Large intestine (tissue), 3 donors: ENCODE measurements around the gene RFNG. TPM values are rescaled to one million over a fixed set of nuclear protein-coding genes. Genes with fewer than 3 reads are reported as not detected.

Experiments
- DNase-seq, 2 donors: peaks; one replicate each; pipeline versions ENCODE4 v3.0.0 to v3.0.0-alpha.2; 2013
- H3K27ac ChIP-seq: one replicate; pipeline ENCODE4 v1.5.1; 2013; ENCODE audit warnings: low read length
- H3K27me3 ChIP-seq: 2 replicates; pipeline ENCODE4 v1.6.1; 2013; ENCODE audit warnings: low read length; ENCODE audit not compliant: control insufficient read depth, insufficient read depth
- H3K36me3 ChIP-seq: 2 replicates; pipeline ENCODE4 v1.6.1; 2013; ENCODE audit warnings: low read length; ENCODE audit not compliant: control insufficient read depth, insufficient read depth
- H3K4me1 ChIP-seq: one replicate; pipeline ENCODE4 v1.6.1; 2013; ENCODE audit warnings: low read length; ENCODE audit not compliant: control insufficient read depth, insufficient read depth
- H3K4me3 ChIP-seq: one replicate; pipeline ENCODE4 v1.5.1; 2013; ENCODE audit warnings: low read length
- H3K9me3 ChIP-seq: one replicate; pipeline ENCODE4 v1.6.1; 2013; ENCODE audit warnings: mild to moderate bottlenecking, low read depth, low read length, moderate library complexity; ENCODE audit not compliant: control insufficient read depth
- WGBS: methylation state at CpG from one replicate; pipeline ENCODE4 v1.1.5; 2013; ENCODE audit warnings: low lambda C conversion rate; ENCODE audit not compliant: insufficient coverage; 5-methylcytosine and 5-hydroxymethylcytosine counted together
- polyA plus RNA-seq: library from polyadenylated mRNA; unstranded; fragments of 120-200 nt; gene quantifications from one replicate; pipeline ENCODE4 v1.2.1, GENCODE V29; 2013

The RFNG gene
- polyA plus RNA-seq, 1 donor, result 42.1 TPM

GRCh38 chr17:82006468-82007227 is 45.0 kb downstream of the RFNG start:
- DNase-seq, result no peak
- no CpG with 5 or more reads among the region's 24 CpGs for WGBS
- Histone ChIP-seq H3K27ac (no peak overlapping the region), H3K4me1 (peaks cover 7% of the 10 kb centered on the region), H3K9me3 (no peaks in the 10 kb centered on the region), H3K36me3 (peaks cover 14% of the 10 kb centered on the region), H3K27me3 (no peaks in the 10 kb centered on the region), H3K4me3 (no peak overlapping the region)

- no peak overlapping the region for H3K27ac ChIP-seq
- peaks cover 15% of the 10 kb centered on the region for H3K4me1 ChIP-seq
- H3K27me3 ChIP-seq, result no peaks in the 10 kb centered on the region
- no peaks in the 10 kb centered on the region for H3K9me3 ChIP-seq
- H3K36me3 ChIP-seq, result peaks cover 10% of the 10 kb centered on the region
- DNase-seq, result no peak
- H3K4me3 ChIP-seq, result no peak overlapping the region
- WGBS, result no CpG with 5 or more reads among the region's 30 CpGs
Observed at GRCh38 chr17:82005701-82006348, 45.8 kb downstream of the RFNG start.

GRCh38 chr17:82004517-82005455 is 46.8 kb downstream of the RFNG start:
- H3K9me3 ChIP-seq, result no peaks in the 10 kb centered on the region
- no peak overlapping the region for H3K27ac ChIP-seq
- H3K36me3 ChIP-seq, result peaks cover 6% of the 10 kb centered on the region
- H3K4me3 ChIP-seq, result no peak overlapping the region
- no peak for DNase-seq
- peaks cover 25% of the 10 kb centered on the region for H3K4me1 ChIP-seq
- H3K27me3 ChIP-seq, result no peaks in the 10 kb centered on the region
- WGBS, result no CpG with 5 or more reads among the region's 41 CpGs

GRCh38 chr17:82003411-82004381 is 47.9 kb downstream of the RFNG start:
- Histone ChIP-seq H3K4me1 (peaks cover 25% of the 10 kb centered on the region), H3K27ac (no peak overlapping the region)

DNA sequence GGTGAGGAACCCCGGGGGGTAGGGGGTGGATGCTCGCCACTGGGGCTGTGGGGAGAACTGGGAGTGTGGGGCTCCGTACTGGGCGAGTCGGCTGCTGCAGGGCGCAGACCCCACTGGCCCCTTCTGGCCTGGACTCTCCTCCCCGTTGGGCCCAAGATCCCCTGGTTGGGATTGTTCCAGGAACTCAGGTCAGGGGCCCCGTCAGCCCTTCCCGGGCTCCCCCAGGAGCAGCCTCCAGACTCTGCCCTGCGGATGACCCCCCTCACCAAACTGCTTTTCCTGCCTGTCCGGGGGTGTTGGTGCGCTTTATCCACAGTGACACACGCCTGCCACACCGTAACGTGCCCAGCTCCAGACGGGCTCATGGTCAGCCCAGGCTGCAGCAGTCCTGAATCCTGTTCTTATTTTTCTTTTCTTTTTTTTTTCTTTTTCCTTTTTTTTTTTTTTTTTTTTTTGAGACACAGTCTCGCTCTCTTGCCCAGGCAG is 50.0 kb downstream of the RFNG start:
- WGBS, result 77% methylated on average over 5 of the region's 17 CpGs
- Histone ChIP-seq H3K4me1 (peaks cover 25% of the 10 kb centered on the region), H3K36me3 (peaks cover 9% of the 10 kb centered on the region), H3K27ac (peak overlapping the region; percentile 69), H3K27me3 (no peaks in the 10 kb centered on the region), H3K9me3 (no peaks in the 10 kb centered on the region), H3K4me3 (no peak overlapping the region)
- peak in 1 of 2 donors; percentile 46 for DNase-seq

More at GRCh38 chr17:82003411-82004381, 47.9 kb downstream of the RFNG start:
- WGBS, result no CpG with 5 or more reads among the region's 53 CpGs
- H3K27me3 ChIP-seq, result no peaks in the 10 kb centered on the region
- DNase-seq, result no peak
- H3K9me3 ChIP-seq, result no peaks in the 10 kb centered on the region
- H3K4me3 ChIP-seq, result no peak overlapping the region
- H3K36me3 ChIP-seq, result peaks cover 4% of the 10 kb centered on the region

GRCh38 chr17:82000803-82001570 is 50.6 kb downstream of the RFNG start:
- H3K4me3 ChIP-seq, result no peak overlapping the region
- no peaks in the 10 kb centered on the region for H3K9me3 ChIP-seq
- H3K27ac ChIP-seq, result peak overlapping the region; percentile 69
- peaks cover 11% of the 10 kb centered on the region for H3K36me3 ChIP-seq
- H3K4me1 ChIP-seq, result peaks cover 25% of the 10 kb centered on the region
- no peaks in the 10 kb centered on the region for H3K27me3 ChIP-seq
- peak; percentile 85 to 93 for DNase-seq
- no CpG with 5 or more reads among the region's 32 CpGs for WGBS

- peak overlapping the region; percentile 22 for H3K27ac ChIP-seq
- peaks cover 25% of the 10 kb centered on the region for H3K4me1 ChIP-seq
- H3K27me3 ChIP-seq, result no peaks in the 10 kb centered on the region
- peak in 1 of 2 donors; percentile 40 for DNase-seq
- H3K36me3 ChIP-seq, result peaks cover 18% of the 10 kb centered on the region
- H3K9me3 ChIP-seq, result no peaks in the 10 kb centered on the region
- H3K4me3 ChIP-seq, result no peak overlapping the region
- WGBS, result no CpG with 5 or more reads among the region's 36 CpGs
Observed at GRCh38 chr17:81999976-82000802, 51.4 kb downstream of the RFNG start.

GRCh38 chr17:81999587-81999975 is 52.0 kb downstream of the RFNG start:
- H3K27ac ChIP-seq, result no peak overlapping the region
- no peaks in the 10 kb centered on the region for H3K27me3 ChIP-seq
- H3K36me3 ChIP-seq, result peaks cover 20% of the 10 kb centered on the region
- H3K9me3 ChIP-seq, result no peaks in the 10 kb centered on the region
- no peak overlapping the region for H3K4me3 ChIP-seq
- no peak for DNase-seq
- WGBS, result no CpG with 5 or more reads among the region's 12 CpGs
- H3K4me1 ChIP-seq, result peaks cover 25% of the 10 kb centered on the region
